Heart right ventricle (tissue), 16 donors: ENCODE data around the gene ZNF618. TPM values are rescaled to one million over a fixed set of nuclear protein-coding genes. Genes with fewer than 3 reads are reported as not detected.

Source experiments
- ATAC-seq, 8 donors: fragments of 200-7000 bp; cut with Tn5 transposase; one replicate each; pipeline ENCODE4 v1.9.1; 2020; ENCODE audit warnings: mild to moderate bottlenecking in 8 of 8, moderate library complexity in 8 of 8, moderate number of reproducible peaks in 1 of 8
- DNase-seq, 2 donors: peaks; one replicate each; pipeline ENCODE4 v3.0.0-alpha.2; 2020
- H3K27ac ChIP-seq, 10 donors: fragments of 200-600 bp; sonication (generic) in 2 of 10; one replicate each; pipeline versions ENCODE4 v1.5.0 to v1.8.0; 2020 to 2022; ENCODE audit warnings: mild to moderate bottlenecking in 3 of 10
- H3K27me3 ChIP-seq, 7 donors: fragments of 200-600 bp; one replicate each; pipeline ENCODE4 v1.8.0; 2021 to 2022; ENCODE audit warnings: mild to moderate bottlenecking in 2 of 7
- H3K36me3 ChIP-seq, 9 donors: fragments of 200-600 bp; sonication (generic) in 1 of 9; one replicate each; pipeline versions ENCODE4 v1.5.0 to v1.8.0; 2020 to 2022; ENCODE audit warnings: mild to moderate bottlenecking in 2 of 9
- H3K4me1 ChIP-seq, 9 donors: fragments of 200-600 bp; sonication (generic) in 1 of 9; one replicate each; pipeline versions ENCODE4 v1.5.0 to v1.8.0; 2020 to 2022; ENCODE audit warnings: mild to moderate bottlenecking in 4 of 9
- H3K4me3 ChIP-seq, 10 donors: fragments of 200-600 bp; sonication (generic) in 2 of 10; one replicate each; pipeline versions ENCODE4 v1.5.0 to v1.8.0; 2020 to 2022; ENCODE audit warnings: mild to moderate bottlenecking in 7 of 10, moderate library complexity in 2 of 10
- H3K9me3 ChIP-seq, 11 donors: fragments of 200-600 bp in 10 of 11; sonication (generic) in 2 of 11; one replicate each; pipeline versions ENCODE4 v1.5.0 to v1.8.0; 2013 to 2022; ENCODE audit warnings: mild to moderate bottlenecking in 2 of 11, control low read depth in 1 of 11, moderate library complexity in 1 of 11
- CTCF ChIP-seq, 9 donors: fragments of 200-600 bp; sonication (generic) in 2 of 9; IDR thresholded peaks; one replicate each; pipeline versions ENCODE4 v1.5.0 to v1.8.0; 2021 to 2022; ENCODE audit warnings: antibody characterized with exemption in 9 of 9, mild to moderate bottlenecking in 5 of 9, moderate library complexity in 1 of 9
- WGBS, 2 donors: extraction: QIAGEN DNeasy Blood & Tissue Kit; methylation state at CpG; one replicate each; pipeline ENCODE4 v1.1.7; 2013; ENCODE audit warnings: inconsistent platforms in 1 of 2; 5-methylcytosine and 5-hydroxymethylcytosine counted together
- intact Hi-C, 10 donors: fragments of 100-400 bp; cut with DNase I; formaldehyde crosslinking; loops; one replicate each; pipeline versions ENCODE4 v1.11.1 to v1.14.2; 2022
- polyA plus RNA-seq, 2 donors: library from polyadenylated mRNA; stranded (reverse); fragments of 200-250 nt; gene quantifications; one replicate each; pipeline ENCODE4 v1.2.3, GENCODE V29; 2013
- total RNA-seq, 10 donors: library from RNA; stranded (reverse); fragmentation: NEBNext Ultra II Directional in 3 of 10; extraction: Animal tissue kit (Norgen Biotek cat#: 25700) in 3 of 10; gene quantifications; one replicate each; pipeline versions ENCODE4 v1.2.1 to v1.2.4, GENCODE V29; 2021 to 2023
- donor health status: Arrhythmogenic right ventricular cardiomyopathy.
- donor health status: ischemic (EF 13 %, LVEDD 7.1; RV severe dilation, severe dysfunction).
- donor health status: healthy with polysubstance abuse.
- donor health status: DM: no; HTN: yes; CAD: no.
- donor health status: DM: no; HTN: no; CAD: no.
- donor health status: ischemic (EF 25% LVEDD 6.9; RV normal size, moderate dysfunction).
- donor health status: ischemic (EF 25% LVEDD 5.7; RV mildly dilated, moderate dysfunction).
- donor health status: healthy.
- donor health status: DM: yes; HTN: yes; CAD: no.
- donor health status: Ischemic cardiomyopathy.
- donor health status: ischemic (EF 35%, LVEDD 5.7; RV mildly dilated, moderate dysfunction).
- donor health status: nonischemic (EF 11% LVEDD 7.7; RV severe dilation, severe dysfunction).
- donor health status: DM: yes; HTN: yes; CAD: no.
- donor health status: PGD.
- donor health status: ischemic (EF 29% LVEDD 5.4; RV normal size, mild dysfunction).
- donor health status: nonischemic (EF 23%, LVEDD 6.1; RV moderate dilation, normal function).

Gene ZNF618
- total and polyA plus RNA-seq, 12 donors, result 0.59 to 2.5 (median 1.6) TPM

- 86 to 90% methylated on average over 4 of the region's 4 CpGs for WGBS, 2 donors
- Histone ChIP-seq H3K27ac (no peak overlapping the region), H3K4me1 (no peaks in the 10 kb centered on the region), H3K36me3 (peaks cover 0 to 46% (median 0%) of the 10 kb centered on the region in 9 donors), H3K27me3 (no peaks in the 10 kb centered on the region), H3K9me3 (peaks cover 0 to 32% (median 24%) of the 10 kb centered on the region in 11 donors), H3K4me3 (no peak overlapping the region)
- no peak for ATAC-seq
- intact Hi-C loops, result loop anchor here in 2 of 10 donors (10.0 kb wide), 2 partner anchors 62 to 292 kb away; no protein-coding TSS in a partner anchor
- no peak for DNase-seq
- TF ChIP-seq CTCF (IDR thresholded peaks at IDR 0.05), result no peak
Measured at GRCh38 chr9:114026335-114026734, 150.2 kb downstream of the ZNF618 start.

- Histone ChIP-seq H3K4me3 (no peak overlapping the region), H3K27ac (no peak overlapping the region), H3K36me3 (peaks cover 0 to 36% (median 0%) of the 10 kb centered on the region in 9 donors), H3K4me1 (peaks cover 0 to 3% (median 0%) of the 10 kb centered on the region in 9 donors), H3K9me3 (peaks cover 0 to 23% (median 21%) of the 10 kb centered on the region in 11 donors), H3K27me3 (no peaks in the 10 kb centered on the region)
- 89 to 91% methylated on average over 13 of the region's 13 CpGs for WGBS, 2 donors
- ATAC-seq (no peak), DNase-seq (no peak)
- intact Hi-C loops, result loop anchor here in 2 of 10 donors (10.0 kb wide), 2 partner anchors 63 to 293 kb away; no protein-coding TSS in a partner anchor
- no peak for TF ChIP-seq CTCF (IDR thresholded peaks at IDR 0.05)
Measured at GRCh38 chr9:114027159-114027862, 151.2 kb downstream of the ZNF618 start.

- DNase-seq, result no peak
- H3K36me3 ChIP-seq, result peaks cover 0 to 33% (median 0%) of the 10 kb centered on the region in 9 donors
- intact Hi-C loops, result loop anchor here in 2 of 10 donors (10.0 kb wide), 2 partner anchors 63 to 293 kb away; no protein-coding TSS in a partner anchor
- no peaks in the 10 kb centered on the region for H3K27me3 ChIP-seq
- ATAC-seq, result no peak
- H3K27ac ChIP-seq, result no peak overlapping the region
- H3K9me3 ChIP-seq, result peaks cover 0 to 16% (median 14%) of the 10 kb centered on the region in 11 donors
- 95 to 97% methylated on average over 4 of the region's 4 CpGs for WGBS, 2 donors
- no peak for TF ChIP-seq CTCF (IDR thresholded peaks at IDR 0.05)
- no peak overlapping the region for H3K4me3 ChIP-seq
- peaks cover 0 to 7% (median 0%) of the 10 kb centered on the region in 9 donors for H3K4me1 ChIP-seq
Measured at GRCh38 chr9:114027863-114028465, 151.9 kb downstream of the ZNF618 start.

DNA sequence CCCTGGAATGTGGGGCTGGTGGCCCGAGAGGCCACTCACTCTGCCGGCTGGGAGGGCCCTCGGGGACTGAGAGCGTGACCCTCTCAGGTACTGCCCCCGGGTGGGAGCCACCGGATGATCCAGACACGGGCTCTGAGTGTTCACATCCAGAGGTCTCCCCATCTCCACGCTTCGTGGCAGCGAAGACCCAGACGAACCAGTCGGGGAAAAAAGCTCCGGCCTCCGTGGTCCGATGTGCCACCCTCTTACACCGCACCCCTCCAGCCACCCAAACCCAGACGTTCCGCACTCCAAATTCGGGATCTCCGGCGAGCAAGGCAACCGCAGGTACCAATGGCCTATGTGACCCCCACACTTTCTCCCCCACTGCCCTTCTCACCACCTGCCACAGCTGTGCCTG is 152.5 kb downstream of the ZNF618 start:
- peaks cover 0 to 40% (median 0%) of the 10 kb centered on the region in 9 donors for H3K36me3 ChIP-seq
- TF ChIP-seq CTCF (IDR thresholded peaks at IDR 0.05), result no peak
- no peak for DNase-seq
- intact Hi-C loops, result loop anchor here in 2 of 10 donors (10.0 kb wide), 2 partner anchors 64 to 294 kb away; no protein-coding TSS in a partner anchor
- no peak overlapping the region for H3K27ac ChIP-seq
- WGBS, 2 donors, result 95 to 98% methylated on average over 22 of the region's 22 CpGs
- H3K9me3 ChIP-seq, result peaks cover 0 to 9% (median 7%) of the 10 kb centered on the region in 11 donors
- peaks cover 0 to 7% (median 0%) of the 10 kb centered on the region in 9 donors for H3K4me1 ChIP-seq
- no peak overlapping the region for H3K4me3 ChIP-seq
- no peaks in the 10 kb centered on the region for H3K27me3 ChIP-seq
- no peak for ATAC-seq
